AG04450 (cell line): Measurements from ENCODE around the gene ARHGEF4. TPM values are rescaled to one million over a fixed set of nuclear protein-coding genes. Genes with fewer than 3 reads are reported as not detected.

Source experiments
- CTCF ChIA-PET: fragments of 300-600, 350-600 bp; formaldehyde crosslinking; extraction: SDS; loops from one replicate; lab custom pipeline; 2022; ENCODE audit warnings: antibody characterized with exemption, inconsistent platforms; lab: Charles Lee
- POLR2A ChIA-PET: fragments of 350-600 bp; formaldehyde crosslinking; extraction: SDS; loops from one replicate; lab custom pipeline; 2021; ENCODE audit warnings: antibody characterized with exemption, inconsistent platforms; lab: Yijun Ruan, JAX
- DNase-seq: peaks from one replicate; pipeline ENCODE4 v3.0.0-alpha.2; 2011; ENCODE audit warnings: low read depth, low spot score
- H3K27ac ChIP-seq: one replicate; pipeline ENCODE4 v1.5.1; 2012; ENCODE audit warnings: low read depth, low read length, control low read depth
- H3K27me3 ChIP-seq: one replicate; pipeline ENCODE4 v1.6.0; 2012; ENCODE audit warnings: low read length; ENCODE audit not compliant: control insufficient read depth, insufficient read depth
- H3K4me3 ChIP-seq: 2 replicates; pipeline ENCODE4 v1.5.1; 2011; ENCODE audit warnings: mild to moderate bottlenecking, low read depth, low read length, control low read depth
- H3K9me3 ChIP-seq: 2 replicates; pipeline ENCODE4 v1.5.1; 2012; ENCODE audit warnings: low read length; ENCODE audit not compliant: control insufficient read depth, insufficient read depth
- CTCF ChIP-seq: IDR thresholded peaks from 2 replicates; pipeline ENCODE4 v1.5.1; 2011; ENCODE audit warnings: low read depth, low read length, control low read depth, inconsistent platforms
- polyA plus RNA-seq: library from polyadenylated mRNA; depleted of rRNA; stranded (reverse); fragments of >200 nt; gene quantifications from 2 replicates; pipeline ENCODE4 v1.2.3, GENCODE V29; 2011

ARHGEF4 gene
- polyA plus RNA-seq, 1 experiment: 0.95 TPM

GRCh38 chr2:130791617-130791939, 45.1 kb upstream of the ARHGEF4 start:
- TF ChIP-seq CTCF: no peak
- ChIA-PET POLR2A (no interaction called here), CTCF (interaction anchor here (0.6 to 1.4 kb wide), 2 partner anchors 82 to 129 kb away, joined by 3 to 4 read pairs; no protein-coding TSS in a partner anchor)
- Histone ChIP-seq H3K9me3 (no peaks in the 10 kb centered on the region), H3K27me3 (no peaks in the 10 kb centered on the region), H3K4me3 (no peak overlapping the region), H3K27ac (no peak overlapping the region)
- no peak for DNase-seq

GRCh38 chr2:130795431-130795830, 41.3 kb upstream of the ARHGEF4 start:
- ChIA-PET POLR2A (no interaction called here), CTCF (interaction anchor here (1.0 to 4.9 kb wide), 5 partner anchors 13 to 125 kb away, joined by 3 to 152 read pairs (median 6); no protein-coding TSS in a partner anchor)
- Histone ChIP-seq H3K27ac (no peak overlapping the region), H3K9me3 (no peaks in the 10 kb centered on the region; the same call in 1 of the 2 replicates), H3K4me3 (no peak overlapping the region), H3K27me3 (peaks cover 3% of the 10 kb centered on the region)
- TF ChIP-seq CTCF: no peak
- DNase-seq: no peak

GRCh38 chr2:130796290-130796689, 40.4 kb upstream of the ARHGEF4 start:
- no peak overlapping the region for H3K27ac ChIP-seq
- TF ChIP-seq CTCF: no peak
- DNase-seq: no peak
- peaks cover 3% of the 10 kb centered on the region for H3K27me3 ChIP-seq
- ChIA-PET POLR2A (no interaction called here), CTCF (interaction anchor here (0.7 to 4.9 kb wide), 10 partner anchors 14 to 126 kb away, joined by 3 to 152 read pairs (median 8); no protein-coding TSS in a partner anchor)
- H3K9me3 ChIP-seq: no peaks in the 10 kb centered on the region; the same call in 1 of the 2 replicates
- no peak overlapping the region for H3K4me3 ChIP-seq

GRCh38 chr2:130797493-130798435, 39.0 kb upstream of the ARHGEF4 start:
- DNase-seq: peak; percentile 63
- Histone ChIP-seq H3K27me3 (peaks cover 5% of the 10 kb centered on the region), H3K9me3 (no peaks in the 10 kb centered on the region; the same call in 1 of the 2 replicates), H3K4me3 (peak overlapping the region; percentile 76), H3K27ac (peak overlapping the region; percentile 68)
- ChIA-PET CTCF (interaction anchor here (0.6 to 5.7 kb wide), 36 partner anchors 11 to 358 kb away, joined by 3 to 152 read pairs (median 4); no protein-coding TSS in a partner anchor), POLR2A (interaction anchor here (0.7 to 1.0 kb wide), 2 partner anchors 21 to 67 kb away, joined by 3 to 5 read pairs; no protein-coding TSS in a partner anchor)
- peak; percentile 85 for TF ChIP-seq CTCF
